Stomach (tissue), 9 donors: ENCODE measurements around the gene NLRC3. TPM values are rescaled to one million over a fixed set of nuclear protein-coding genes. Genes with fewer than 3 reads are reported as not detected.

Experiments used
- DNase-seq, 2 donors: peaks; one replicate each; pipeline versions ENCODE4 v3.0.0 to v3.0.0-alpha.2; 2013 to 2019
- H3K27ac ChIP-seq, 5 donors: fragments of 200-600 bp in 4 of 5; sonication (generic) in 4 of 5; one replicate each; pipeline ENCODE4 v1.5.1; 2013 to 2019; ENCODE audit warnings: mild to moderate bottlenecking in 1 of 5, moderate library complexity in 1 of 5
- H3K27me3 ChIP-seq, 3 donors: fragments of 200-600 bp; sonication (generic); one replicate each; pipeline ENCODE4 v1.5.1; 2017 to 2019; ENCODE audit warnings: mixed run types in 1 of 3
- H3K36me3 ChIP-seq, 4 donors: fragments of 200-600 bp; sonication (generic); 1 replicate in 3 of 4; 2 replicates in 1 of 4; pipeline ENCODE4 v1.5.1; 2016 to 2019
- H3K4me1 ChIP-seq, 4 donors: fragments of 200-600 bp; sonication (generic); one replicate each; pipeline ENCODE4 v1.5.1; 2016 to 2019
- H3K4me3 ChIP-seq, 4 donors: fragments of 200-600 bp; sonication (generic) in 3 of 4; one replicate each; pipeline ENCODE4 v1.5.1; 2016 to 2019; ENCODE audit warnings: mild to moderate bottlenecking in 1 of 4
- H3K9me3 ChIP-seq, 4 donors: fragments of 200-600 bp; sonication (generic); one replicate each; pipeline ENCODE4 v1.5.1; 2016 to 2019
- EP300 ChIP-seq: sonication (generic); formaldehyde crosslinking; IDR thresholded peaks from one replicate; pipeline ENCODE4 v1.6.1; 2017; ENCODE audit warnings: antibody characterized with exemption
- POLR2A ChIP-seq, 4 donors: fragments of 450-650 bp; IDR thresholded peaks; one replicate each; pipeline ENCODE4 v1.6.1; 2016; ENCODE audit warnings: antibody characterized with exemption in 4 of 4, control low read depth in 2 of 4, mild to moderate bottlenecking in 1 of 4, moderate library complexity in 1 of 4
- POLR2AphosphoS5 ChIP-seq, 3 donors: sonication (generic); formaldehyde crosslinking; IDR thresholded peaks; one replicate each; pipeline ENCODE4 v1.6.1; 2016; ENCODE audit warnings: antibody characterized with exemption in 3 of 3
- WGBS, 5 donors: extraction: QIAGEN DNeasy Blood & Tissue Kit in 3 of 5; methylation state at CpG; one replicate each; pipeline versions ENCODE4 v1.1.5 to v1.1.7; 2013 to 2018; 5-methylcytosine and 5-hydroxymethylcytosine counted together
- intact Hi-C: fragments of 100-400 bp; cut with DNase I; formaldehyde crosslinking; loops from one replicate; pipeline ENCODE4 v1.15.1; 2023; ENCODE audit warnings: low total_unique reads
- polyA plus RNA-seq, 3 donors: library from polyadenylated mRNA; stranded (reverse); fragments of 200-250 nt; gene quantifications; one replicate each; pipeline ENCODE4 v1.2.3, GENCODE V29; 2013
- total RNA-seq, 5 donors: library from RNA; depleted of rRNA; stranded (reverse); fragments of >200 nt; gene quantifications; one replicate each; pipeline versions ENCODE4 v1.1.0 to v1.2.3, GENCODE V29; 2014 to 2016
- TF ChIP-seq, protein P1 (sequence below), 7 experiments: fragments of 450-650 bp in 4 of 7; fragments of 200-600 bp in 3 of 7; sonication (generic) in 3 of 7; IDR thresholded peaks; one replicate each; pipeline ENCODE4 v1.5.1; 2016 to 2019; ENCODE audit warnings: antibody characterized with exemption in 7 of 7, control low read depth in 2 of 7, mild to moderate bottlenecking in 1 of 7
- donor health status: healthy with polysubstance abuse.
- donor health status: Bipolar disorder and iron deficiency.
- donor health status: healthy.

The NLRC3 gene
- total and polyA plus RNA-seq, 8 donors: 0.45 to 17.0 (median 1.7) TPM; not detected in 1

DNA sequence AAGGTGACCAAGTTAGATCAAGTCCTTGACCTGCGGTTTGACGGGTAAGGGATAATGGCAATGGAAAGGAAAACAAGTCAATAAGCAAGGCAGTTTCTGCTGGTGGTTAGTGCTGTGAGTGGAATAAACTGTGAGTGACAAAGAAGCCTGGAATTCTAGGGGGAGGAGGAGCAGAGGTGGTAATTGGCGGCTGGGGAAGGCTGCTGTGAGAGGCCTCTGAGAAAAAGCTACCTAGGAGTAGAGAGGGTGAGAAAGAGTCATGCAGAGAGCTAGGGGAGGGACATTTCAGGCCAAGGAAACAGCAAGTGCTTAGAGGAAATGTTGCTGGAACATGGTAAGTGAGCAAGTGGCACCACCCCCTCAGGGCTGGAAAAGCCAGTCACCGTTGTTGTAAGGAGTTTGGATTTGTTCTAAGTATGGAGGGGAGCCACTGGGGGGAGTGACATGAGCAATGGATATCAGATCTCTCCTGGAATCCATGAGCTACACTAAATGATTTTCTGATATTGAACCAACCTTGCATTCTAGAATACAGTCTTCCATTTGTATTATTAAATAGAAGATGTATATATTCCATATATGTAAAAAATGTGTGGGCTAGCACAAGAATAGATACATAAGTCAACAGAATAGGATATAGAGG lies 6.7 kb downstream of the NLRC3 start:
- Histone ChIP-seq H3K4me1 (no peaks in the 10 kb centered on the region), H3K36me3 (peaks cover 0 to 7% (median 0%) of the 10 kb centered on the region in 4 donors), H3K27me3 (no peaks in the 10 kb centered on the region), H3K4me3 (no peak overlapping the region), H3K9me3 (peaks cover 0 to 16% (median 7%) of the 10 kb centered on the region in 4 donors), H3K27ac (no peak overlapping the region)
- TF ChIP-seq, protein P1, sequence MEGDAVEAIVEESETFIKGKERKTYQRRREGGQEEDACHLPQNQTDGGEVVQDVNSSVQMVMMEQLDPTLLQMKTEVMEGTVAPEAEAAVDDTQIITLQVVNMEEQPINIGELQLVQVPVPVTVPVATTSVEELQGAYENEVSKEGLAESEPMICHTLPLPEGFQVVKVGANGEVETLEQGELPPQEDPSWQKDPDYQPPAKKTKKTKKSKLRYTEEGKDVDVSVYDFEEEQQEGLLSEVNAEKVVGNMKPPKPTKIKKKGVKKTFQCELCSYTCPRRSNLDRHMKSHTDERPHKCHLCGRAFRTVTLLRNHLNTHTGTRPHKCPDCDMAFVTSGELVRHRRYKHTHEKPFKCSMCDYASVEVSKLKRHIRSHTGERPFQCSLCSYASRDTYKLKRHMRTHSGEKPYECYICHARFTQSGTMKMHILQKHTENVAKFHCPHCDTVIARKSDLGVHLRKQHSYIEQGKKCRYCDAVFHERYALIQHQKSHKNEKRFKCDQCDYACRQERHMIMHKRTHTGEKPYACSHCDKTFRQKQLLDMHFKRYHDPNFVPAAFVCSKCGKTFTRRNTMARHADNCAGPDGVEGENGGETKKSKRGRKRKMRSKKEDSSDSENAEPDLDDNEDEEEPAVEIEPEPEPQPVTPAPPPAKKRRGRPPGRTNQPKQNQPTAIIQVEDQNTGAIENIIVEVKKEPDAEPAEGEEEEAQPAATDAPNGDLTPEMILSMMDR (IDR thresholded peaks at IDR 0.05): no peak
- TF ChIP-seq EP300 (no peak), POLR2A (IDR thresholded peaks at IDR 0.05) (no peak), POLR2AphosphoS5 (IDR thresholded peaks at IDR 0.05) (no peak)
- DNase-seq: no peak
- intact Hi-C loops: no loop called here
- 73 to 81% (median 79%) methylated on average over 4 of the region's 4 CpGs for WGBS, 5 donors

DNA sequence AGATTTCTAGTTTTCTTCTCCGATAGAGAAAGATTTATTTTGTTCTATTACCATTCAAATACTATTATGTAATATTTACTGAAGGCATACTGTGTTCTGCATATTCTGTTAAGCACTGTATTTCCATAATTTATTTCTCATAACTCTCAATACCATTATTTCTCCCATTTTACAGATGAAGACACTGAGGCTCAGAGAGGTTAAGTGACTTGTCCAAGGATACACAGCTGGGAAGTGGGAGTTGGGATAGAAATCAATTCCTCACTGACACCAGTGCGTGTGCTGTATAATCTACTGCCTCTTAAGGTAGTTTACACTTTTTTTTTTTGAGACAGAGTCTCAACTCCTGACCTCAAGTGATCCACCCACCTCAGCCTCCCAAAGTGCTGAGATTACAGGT lies 7.4 kb downstream of the NLRC3 start:
- intact Hi-C loops: no loop called here
- WGBS, 5 donors: 95 to 98% (median 96%) methylated on average over 2 of the region's 2 CpGs
- Histone ChIP-seq H3K9me3 (peaks cover 0 to 16% (median 7%) of the 10 kb centered on the region in 4 donors), H3K36me3 (peaks cover 0 to 10% (median 2%) of the 10 kb centered on the region in 4 donors), H3K27ac (no peak overlapping the region), H3K27me3 (no peaks in the 10 kb centered on the region), H3K4me3 (no peak overlapping the region), H3K4me1 (no peaks in the 10 kb centered on the region)
- TF ChIP-seq, protein P1 (IDR thresholded peaks at IDR 0.05): no peak
- no peak for TF ChIP-seq POLR2AphosphoS5 (IDR thresholded peaks at IDR 0.05)
- no peak for TF ChIP-seq POLR2A (IDR thresholded peaks at IDR 0.05)
- no peak for TF ChIP-seq EP300
- DNase-seq: no peak

DNA sequence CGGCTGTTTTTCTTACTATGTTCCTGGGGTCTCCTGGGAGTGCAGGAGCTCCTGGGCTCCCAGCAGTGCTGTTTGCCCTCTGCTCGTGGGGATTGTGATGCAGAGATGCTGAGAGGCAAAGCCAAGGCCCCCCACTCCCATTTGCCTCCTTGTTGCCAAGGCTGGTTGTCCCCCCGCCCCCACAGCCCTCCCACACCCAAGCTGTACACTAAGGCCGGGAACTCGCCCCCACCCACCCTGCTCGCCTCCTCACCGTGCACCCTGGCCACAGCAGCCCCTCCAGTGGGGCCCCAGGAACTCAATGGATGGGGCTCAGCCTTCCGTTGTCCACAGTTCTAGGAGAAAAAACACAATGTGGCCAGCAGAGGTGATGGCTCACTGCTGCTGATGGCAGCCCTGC lies 10.2 kb downstream of the NLRC3 start:
- Histone ChIP-seq H3K4me1 (no peaks in the 10 kb centered on the region), H3K36me3 (peaks cover 0 to 38% (median 19%) of the 10 kb centered on the region in 4 donors), H3K4me3 (no peak overlapping the region), H3K9me3 (peaks cover 0 to 16% (median 7%) of the 10 kb centered on the region in 4 donors), H3K27me3 (no peaks in the 10 kb centered on the region), H3K27ac (no peak overlapping the region)
- TF ChIP-seq EP300 (no peak), POLR2AphosphoS5 (IDR thresholded peaks at IDR 0.05) (no peak), POLR2A (IDR thresholded peaks at IDR 0.05) (no peak)
- TF ChIP-seq, protein P1 (IDR thresholded peaks at IDR 0.05): no peak
- intact Hi-C loops: no loop called here
- DNase-seq: no peak
- 50 to 60% (median 56%) methylated on average over 8 of the region's 8 CpGs for WGBS, 5 donors

DNA sequence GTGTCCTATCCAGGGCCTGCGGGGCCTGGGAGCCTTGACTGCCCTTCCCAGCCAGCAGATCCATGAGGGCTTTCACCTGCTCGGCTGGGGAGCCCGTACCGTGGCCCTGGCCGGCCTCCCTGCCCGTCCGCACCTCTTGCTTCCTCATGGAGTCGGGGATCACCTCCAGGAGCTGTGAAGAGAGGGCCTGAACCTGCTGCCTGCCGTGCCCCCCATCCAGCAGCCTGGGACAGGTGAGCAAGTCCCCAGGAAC lies 12.4 kb downstream of the NLRC3 start:
- intact Hi-C loops: no loop called here
- H3K4me3 ChIP-seq: no peak overlapping the region
- H3K36me3 ChIP-seq: peaks cover 0 to 36% (median 19%) of the 10 kb centered on the region in 4 donors
- TF ChIP-seq, protein P1 (IDR thresholded peaks at IDR 0.05): no peak
- no peak for TF ChIP-seq EP300
- no peak for TF ChIP-seq POLR2AphosphoS5 (IDR thresholded peaks at IDR 0.05)
- no peak for TF ChIP-seq POLR2A (IDR thresholded peaks at IDR 0.05)
- peaks cover 0 to under 1% (median 0%) of the 10 kb centered on the region in 4 donors for H3K9me3 ChIP-seq
- no peak overlapping the region for H3K27ac ChIP-seq
- WGBS, 5 donors: 91 to 100% (median 95%) methylated on average over 8 to 9 of the region's 9 CpGs
- no peaks in the 10 kb centered on the region for H3K4me1 ChIP-seq
- no peaks in the 10 kb centered on the region for H3K27me3 ChIP-seq
- no peak for DNase-seq
